ENCODE measurements around the gene DEPDC4. TPM values are rescaled to one million over a fixed set of nuclear protein-coding genes. Genes with fewer than 3 reads are reported as not detected.

The DEPDC4 gene
- total and polyA plus RNA-seq, 2 experiments from 2014 or later = 2.2 to 9.4 TPM

- TF ChIP-seq ZNF462 (CRISPR knock-in tag; IDR thresholded peaks at IDR 0.05) = no peak
- no peak for TF ChIP-seq ETS1 (IDR thresholded peaks at IDR 0.05)
- TF ChIP-seq REST (IDR thresholded peaks at IDR 0.05; ENCODE audit: unreplicated experiment) = no peak
Measured at GRCh38 chr12:100273782-100274181, 6.9 kb upstream of the DEPDC4 start (continued).
